Activated B cell treated with CpG ODN at 0.5 μM for 24 hours (primary cell): Measurements from ENCODE around the gene GSTP1. TPM values are rescaled to one million over a fixed set of nuclear protein-coding genes. Genes with fewer than 3 reads are reported as not detected.
"Not testable (repeated sequence)": the region's sequence is repeated elsewhere in the genome, so short reads cannot be mapped to it uniquely, and the experiment has no call there.

Experiments
- ATAC-seq: fragments of 200-7000 bp; cut with Tn5 transposase; one replicate; pipeline ENCODE4 v1.10.0; 2021; ENCODE audit warnings: low read depth, mild to moderate bottlenecking, moderate library complexity
- CTCF ChIA-PET: fragments of 350-600 bp; sonication (Branson Sonifier 250); formaldehyde crosslinking; loops from one replicate; lab custom pipeline; 2021; ENCODE audit warnings: antibody characterized with exemption; lab: Charles Lee
- POLR2A ChIA-PET: fragments of 350-600 bp; sonication (Branson Sonifier 250); formaldehyde crosslinking; loops from one replicate; lab custom pipeline; 2021; ENCODE audit warnings: antibody characterized with exemption; lab: Charles Lee
- DNase-seq: peaks from one replicate; pipeline ENCODE4 v3.0.0; 2022
- H3K27ac Mint-ChIP-seq: one replicate; pipeline ENCODE4 v1.8.0; 2020; ENCODE audit warnings: mixed read lengths
- H3K27me3 Mint-ChIP-seq: one replicate; pipeline ENCODE4 v1.8.0; 2021; ENCODE audit warnings: mixed read lengths
- H3K36me3 Mint-ChIP-seq: one replicate; pipeline ENCODE4 v1.8.0; 2021; ENCODE audit warnings: low read depth, mixed read lengths
- H3K4me1 Mint-ChIP-seq: one replicate; pipeline ENCODE4 v1.8.0; 2021; ENCODE audit warnings: mixed read lengths
- H3K4me3 Mint-ChIP-seq: one replicate; pipeline ENCODE4 v1.8.0; 2020; ENCODE audit warnings: mild to moderate bottlenecking, mixed read lengths
- H3K9me3 Mint-ChIP-seq: one replicate; pipeline ENCODE4 v1.8.0; 2020; ENCODE audit warnings: mixed read lengths
- intact Hi-C: fragments of 100-400 bp; cut with micrococcal nuclease; formaldehyde crosslinking; loops from one replicate; pipeline ENCODE4 v1.15.1; 2024
- total RNA-seq: library from RNA; stranded (reverse); gene quantifications from 2 replicates; pipeline ENCODE4 v1.2.3, GENCODE V29; 2022
- TF ChIP-seq, protein P1 (sequence below): fragments of 200-600 bp; IDR thresholded peaks from one replicate; pipeline ENCODE4 v1.8.0; 2022; ENCODE audit warnings: antibody characterized with exemption, mild to moderate bottlenecking

Gene GSTP1
- total RNA-seq, 1 donor from 2014 or later = 331 TPM

GRCh38 chr11:67616431-67617242 is 33.0 kb downstream of the GSTP1 start:
- Mint-ChIP-seq H3K9me3 (no peaks in the 10 kb centered on the region), H3K27ac (peak overlapping the region; percentile 48), H3K27me3 (no peaks in the 10 kb centered on the region), H3K4me3 (no peak overlapping the region), H3K4me1 (peaks cover 41% of the 10 kb centered on the region), H3K36me3 (peaks cover 16% of the 10 kb centered on the region)
- intact Hi-C loops = loop anchor here (10.0 kb wide), 1 partner anchor 658 kb away; the partner anchor contains the start of gene C11orf24
- TF ChIP-seq, protein P1, sequence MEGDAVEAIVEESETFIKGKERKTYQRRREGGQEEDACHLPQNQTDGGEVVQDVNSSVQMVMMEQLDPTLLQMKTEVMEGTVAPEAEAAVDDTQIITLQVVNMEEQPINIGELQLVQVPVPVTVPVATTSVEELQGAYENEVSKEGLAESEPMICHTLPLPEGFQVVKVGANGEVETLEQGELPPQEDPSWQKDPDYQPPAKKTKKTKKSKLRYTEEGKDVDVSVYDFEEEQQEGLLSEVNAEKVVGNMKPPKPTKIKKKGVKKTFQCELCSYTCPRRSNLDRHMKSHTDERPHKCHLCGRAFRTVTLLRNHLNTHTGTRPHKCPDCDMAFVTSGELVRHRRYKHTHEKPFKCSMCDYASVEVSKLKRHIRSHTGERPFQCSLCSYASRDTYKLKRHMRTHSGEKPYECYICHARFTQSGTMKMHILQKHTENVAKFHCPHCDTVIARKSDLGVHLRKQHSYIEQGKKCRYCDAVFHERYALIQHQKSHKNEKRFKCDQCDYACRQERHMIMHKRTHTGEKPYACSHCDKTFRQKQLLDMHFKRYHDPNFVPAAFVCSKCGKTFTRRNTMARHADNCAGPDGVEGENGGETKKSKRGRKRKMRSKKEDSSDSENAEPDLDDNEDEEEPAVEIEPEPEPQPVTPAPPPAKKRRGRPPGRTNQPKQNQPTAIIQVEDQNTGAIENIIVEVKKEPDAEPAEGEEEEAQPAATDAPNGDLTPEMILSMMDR = no peak
- DNase-seq (no peak), ATAC-seq (no peak)
- ChIA-PET POLR2A (interaction anchor here (0.6 to 5.7 kb wide), 4 partner anchors 12 to 581 kb away, joined by 4 to 66 read pairs (median 38); partner anchors contain the start of genes GSTP1 and NUDT8), CTCF (interaction anchor here (3.6 kb wide), 1 partner anchor 12 kb away, joined by 28 read pairs; the partner anchor contains the start of gene NUDT8)

GRCh38 chr11:67617243-67617953 is 33.8 kb downstream of the GSTP1 start:
- peak overlapping the region; percentile 48 for H3K27ac Mint-ChIP-seq

DNA sequence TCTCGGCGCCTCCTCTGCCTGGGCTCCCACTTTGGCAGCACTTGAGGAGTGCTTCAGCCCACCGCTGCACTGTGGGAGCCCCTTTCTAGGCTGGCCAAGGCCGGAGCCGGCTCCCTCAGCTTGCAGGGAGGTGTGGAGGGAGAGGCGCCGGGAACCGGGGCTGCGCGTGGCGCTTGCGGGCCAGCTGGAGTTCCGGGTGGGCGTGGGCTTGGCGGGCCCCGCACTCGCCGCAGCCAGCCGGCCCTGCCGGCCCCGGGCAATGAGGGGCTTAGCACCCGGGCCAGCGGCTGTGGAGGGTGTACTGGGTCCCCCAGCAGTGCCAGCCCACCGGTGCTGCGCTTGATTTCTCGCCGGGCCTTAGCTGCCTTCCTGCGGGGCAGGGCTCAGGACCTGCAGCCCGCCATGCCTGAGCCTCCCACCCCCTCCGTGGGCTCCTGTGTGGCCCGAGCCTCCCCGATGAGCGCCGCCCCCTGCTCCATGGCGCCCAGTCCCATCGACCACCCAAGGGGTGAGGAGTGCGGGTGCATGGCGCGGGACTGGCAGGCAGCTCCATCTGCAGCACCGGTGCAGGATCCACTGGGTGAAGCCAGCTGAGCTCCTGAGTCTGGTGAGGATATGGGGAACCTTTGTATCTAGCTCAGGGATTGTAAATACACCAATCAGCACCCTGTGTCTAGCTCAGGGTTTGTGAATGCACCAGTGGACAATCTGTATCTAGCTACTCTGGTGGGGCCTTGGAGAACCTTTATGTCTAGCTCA is 35.5 kb downstream of the GSTP1 start:
- H3K9me3 Mint-ChIP-seq, H3K27me3 Mint-ChIP-seq, ATAC-seq, H3K36me3 Mint-ChIP-seq, H3K4me3 Mint-ChIP-seq, H3K27ac Mint-ChIP-seq, DNase-seq: not testable (repeated sequence)
- intact Hi-C loops = loop anchor here (10.0 kb wide), 1 partner anchor 656 kb away; the partner anchor contains the start of gene C11orf24
- peaks cover 28% of the 10 kb centered on the region for H3K4me1 Mint-ChIP-seq
- ChIA-PET POLR2A (interaction anchor here (0.6 kb wide), 1 partner anchor 28 kb away, joined by 5 read pairs; no protein-coding TSS in a partner anchor), CTCF (interaction anchor here (1.4 kb wide), 1 partner anchor 11 kb away, joined by 6 read pairs; the partner anchor contains the start of gene NUDT8)

More at GRCh38 chr11:67617243-67617953, 33.8 kb downstream of the GSTP1 start:
- CTCF ChIA-PET = interaction anchor here (1.3 kb wide), 1 partner anchor 12 kb away, joined by 3 read pairs; the partner anchor contains the start of gene NUDT8
- Mint-ChIP-seq H3K4me3 (no peak overlapping the region), H3K27me3 (no peaks in the 10 kb centered on the region), H3K36me3 (peaks cover 10% of the 10 kb centered on the region), H3K9me3 (no peaks in the 10 kb centered on the region), H3K4me1 (peaks cover 41% of the 10 kb centered on the region)
- intact Hi-C loops = loop anchor here (10.0 kb wide), 1 partner anchor 657 kb away; the partner anchor contains the start of gene C11orf24
- TF ChIP-seq, protein P1 = no peak
- ATAC-seq (no peak), DNase-seq (no peak)
- POLR2A ChIA-PET = interaction anchor here (5.7 kb wide), 1 partner anchor 11 kb away, joined by 58 read pairs; the partner anchor contains the start of gene NUDT8

DNA sequence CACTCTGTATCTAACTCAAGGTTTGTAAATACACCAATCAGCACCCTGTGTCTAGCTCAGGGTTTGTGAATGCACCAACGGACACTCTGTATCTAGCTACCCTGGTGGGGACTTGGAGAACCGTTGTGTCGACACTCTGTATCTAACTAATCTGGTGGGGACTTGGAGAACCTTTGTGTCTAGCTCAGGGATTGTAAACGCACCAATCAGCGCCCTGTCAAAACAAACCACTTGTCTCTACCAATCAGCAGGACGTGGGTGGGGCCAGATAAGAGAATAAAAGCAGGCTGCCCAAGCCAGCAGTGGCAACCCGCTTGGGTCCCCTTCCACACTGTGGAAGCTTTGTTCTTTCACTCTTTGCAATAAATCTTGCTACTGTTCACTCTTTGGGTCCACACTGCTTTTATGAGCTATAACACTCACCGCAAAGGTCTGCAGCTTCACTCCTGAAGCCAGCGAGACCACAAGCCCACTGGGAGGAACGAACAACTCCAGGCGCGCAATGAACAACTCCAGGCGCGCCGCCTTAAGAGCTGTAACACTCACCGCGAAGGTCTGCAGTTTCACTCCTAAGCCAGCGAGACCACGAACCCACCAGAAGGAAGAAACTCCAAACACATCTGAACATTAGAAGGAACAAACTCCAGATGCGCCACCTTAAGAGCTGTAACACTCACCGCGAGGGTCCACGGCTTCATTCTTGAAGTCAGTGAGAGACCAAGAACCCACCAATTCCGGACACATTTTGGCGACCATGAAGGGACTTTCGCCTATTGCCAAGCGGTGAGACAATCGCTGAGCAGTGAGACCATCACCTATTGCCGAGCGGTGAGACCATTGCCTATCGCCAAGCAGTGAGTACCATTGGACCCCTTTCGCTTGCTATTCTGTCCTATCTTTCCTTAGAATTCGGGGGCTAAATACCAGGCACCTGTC is 36.3 kb downstream of the GSTP1 start:
- DNase-seq, H3K9me3 Mint-ChIP-seq, H3K27me3 Mint-ChIP-seq, ATAC-seq, H3K27ac Mint-ChIP-seq, POLR2A ChIA-PET, H3K36me3 Mint-ChIP-seq, H3K4me3 Mint-ChIP-seq: not testable (repeated sequence)
- CTCF ChIA-PET = interaction anchor here (1.4 kb wide), 1 partner anchor 10 kb away, joined by 6 read pairs; the partner anchor contains the start of gene NUDT8
- intact Hi-C loops = loop anchor here (10.0 kb wide), 1 partner anchor 655 kb away; the partner anchor contains the start of gene C11orf24
- H3K4me1 Mint-ChIP-seq = peaks cover 19% of the 10 kb centered on the region

DNA sequence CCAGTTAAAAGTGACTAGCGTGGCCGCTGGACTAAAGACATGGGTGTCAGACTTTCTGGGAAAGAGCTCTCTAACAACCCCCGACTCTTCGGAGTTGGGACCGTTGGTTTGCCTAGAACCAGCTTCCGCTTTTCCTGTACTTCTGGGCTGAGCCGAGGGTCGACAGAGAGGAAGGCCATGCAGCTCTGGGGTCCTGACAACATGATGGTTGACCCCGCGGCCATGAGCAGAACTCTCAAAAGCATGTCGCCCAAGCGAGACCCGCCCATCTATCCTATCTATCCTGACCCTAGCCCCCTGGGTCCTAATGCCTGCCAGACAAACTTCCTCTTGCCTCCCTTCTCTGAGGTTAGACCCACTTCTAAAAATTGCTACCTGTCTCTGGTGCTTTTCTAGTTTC is 37.0 kb downstream of the GSTP1 start:
- ATAC-seq, H3K4me3 Mint-ChIP-seq, H3K27ac Mint-ChIP-seq, H3K9me3 Mint-ChIP-seq, H3K36me3 Mint-ChIP-seq, intact Hi-C loops, DNase-seq, POLR2A ChIA-PET, H3K27me3 Mint-ChIP-seq: not testable (repeated sequence)
- peaks cover 14% of the 10 kb centered on the region for H3K4me1 Mint-ChIP-seq
- CTCF ChIA-PET = interaction anchor here (1.4 kb wide), 1 partner anchor 9 kb away, joined by 6 read pairs; the partner anchor contains the start of gene NUDT8

DNA sequence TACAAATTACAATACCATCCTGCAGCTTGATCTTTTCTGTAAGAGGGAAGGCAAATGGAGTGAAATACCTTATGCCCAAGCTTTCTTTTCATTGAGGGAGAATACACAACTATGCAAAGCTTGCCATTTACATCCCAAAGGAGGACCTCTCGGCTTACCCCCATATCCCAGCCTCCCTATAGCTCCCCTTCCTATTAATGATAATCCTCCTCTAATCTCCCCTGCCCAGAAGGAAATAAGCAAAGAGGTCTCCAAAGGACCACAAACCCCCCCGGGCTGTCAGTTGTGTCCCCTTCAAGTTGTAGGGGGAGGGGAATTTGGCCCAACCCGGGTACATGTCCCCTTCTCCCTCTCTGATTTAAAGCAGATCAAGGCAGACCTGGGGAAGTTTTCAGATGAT is 38.3 kb downstream of the GSTP1 start:
- H3K4me3 Mint-ChIP-seq, POLR2A ChIA-PET, H3K27me3 Mint-ChIP-seq, ATAC-seq, H3K36me3 Mint-ChIP-seq, CTCF ChIA-PET, intact Hi-C loops, H3K27ac Mint-ChIP-seq, DNase-seq, H3K9me3 Mint-ChIP-seq, H3K4me1 Mint-ChIP-seq: not testable (repeated sequence)

DNA sequence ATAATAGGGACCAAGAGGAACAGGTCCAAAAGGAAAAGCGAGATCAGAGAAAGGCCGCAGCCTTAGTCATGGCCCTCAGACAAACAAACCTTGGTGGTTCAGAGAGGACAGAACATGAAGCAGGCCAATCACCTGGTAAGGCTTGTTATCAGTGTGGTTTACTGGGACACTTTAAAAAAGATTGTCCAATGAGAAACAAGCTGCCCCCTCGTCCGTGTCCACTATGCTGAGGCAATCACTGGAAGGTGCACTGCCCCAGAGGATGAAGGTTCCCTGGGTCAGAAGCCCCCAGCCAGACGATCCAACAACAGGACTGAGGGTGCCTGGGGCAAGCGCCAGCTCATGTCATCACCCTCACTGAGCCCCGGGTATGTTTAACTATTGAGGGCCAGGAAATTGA is 39.3 kb downstream of the GSTP1 start:
- CTCF ChIA-PET, H3K4me1 Mint-ChIP-seq, POLR2A ChIA-PET, H3K9me3 Mint-ChIP-seq, H3K27ac Mint-ChIP-seq, H3K4me3 Mint-ChIP-seq, ATAC-seq, H3K27me3 Mint-ChIP-seq, DNase-seq, H3K36me3 Mint-ChIP-seq, intact Hi-C loops: not testable (repeated sequence)

DNA sequence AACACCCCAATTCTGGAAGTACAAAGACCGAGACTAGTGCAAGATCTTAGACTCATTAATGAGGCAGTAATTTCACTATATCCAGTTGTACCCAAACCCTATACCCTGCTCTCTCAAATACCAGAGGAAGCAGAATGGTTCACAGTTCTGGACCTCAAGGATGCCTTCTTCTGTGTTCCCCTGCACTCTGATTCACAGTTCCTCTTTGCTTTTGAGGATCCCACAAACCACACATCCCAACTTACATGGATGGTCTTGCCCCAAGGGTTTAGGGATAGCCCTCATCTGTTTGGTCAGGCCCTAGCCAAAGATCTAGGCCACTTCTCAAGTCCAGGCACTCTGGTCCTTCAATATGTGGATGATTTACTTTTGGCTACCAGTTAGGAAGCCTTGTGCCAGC is 40.2 kb downstream of the GSTP1 start:
- H3K27ac Mint-ChIP-seq, CTCF ChIA-PET, intact Hi-C loops, H3K9me3 Mint-ChIP-seq, H3K36me3 Mint-ChIP-seq, ATAC-seq, H3K27me3 Mint-ChIP-seq, H3K4me3 Mint-ChIP-seq, POLR2A ChIA-PET, H3K4me1 Mint-ChIP-seq, DNase-seq: not testable (repeated sequence)
